Lung (tissue), 12 donors: Measurements from ENCODE around the gene SHISA6. TPM values are rescaled to one million over a fixed set of nuclear protein-coding genes. Genes with fewer than 3 reads are reported as not detected.
A peak's percentile ranks its signal among the peaks of the same experiment; 100 is the strongest.

ENCODE experiments used
- ATAC-seq: fragments of 200-7000 bp; cut with Tn5 transposase; one replicate; pipeline ENCODE4 v1.9.1; 2020; ENCODE audit warnings: moderate number of reproducible peaks; ENCODE audit not compliant: insufficient read depth, low FRiP score
- DNase-seq, 3 donors: peaks; one replicate each; pipeline ENCODE4 v3.0.0-alpha.2; 2013 to 2017
- H3K27ac ChIP-seq, 2 donors: one replicate each; pipeline ENCODE4 v1.5.1; 2013; ENCODE audit warnings: mild to moderate bottlenecking in 2 of 2, moderate library complexity in 2 of 2, control low read depth in 1 of 2, inconsistent platforms in 1 of 2, low read depth in 1 of 2, low read length in 1 of 2
- H3K27me3 ChIP-seq, 3 donors: one replicate each; pipeline ENCODE4 v1.5.1; 2013; ENCODE audit warnings: low read length in 2 of 3; ENCODE audit not compliant: control insufficient read depth in 3 of 3, insufficient read depth in 3 of 3
- H3K36me3 ChIP-seq, 4 donors: one replicate each; pipeline ENCODE4 v1.5.1; 2013; ENCODE audit warnings: low read length in 4 of 4, mild to moderate bottlenecking in 1 of 4, moderate library complexity in 1 of 4; ENCODE audit not compliant: control insufficient read depth in 4 of 4, insufficient read depth in 4 of 4
- H3K4me1 ChIP-seq, 5 donors: one replicate each; pipeline ENCODE4 v1.5.1; 2013; ENCODE audit warnings: low read length in 5 of 5, mild to moderate bottlenecking in 2 of 5, moderate library complexity in 1 of 5; ENCODE audit not compliant: control insufficient read depth in 5 of 5, insufficient read depth in 5 of 5
- H3K4me3 ChIP-seq: one replicate; pipeline ENCODE4 v1.5.1; 2013; ENCODE audit warnings: mild to moderate bottlenecking, control low read depth, moderate library complexity
- H3K9ac ChIP-seq, 2 donors: one replicate each; pipeline ENCODE4 v1.5.1; 2013; ENCODE audit warnings: low read length in 2 of 2, control low read depth in 1 of 2; ENCODE audit not compliant: insufficient read depth in 1 of 2
- H3K9me3 ChIP-seq, 4 donors: one replicate each; pipeline ENCODE4 v1.5.1; 2013; ENCODE audit warnings: low read length in 3 of 4, mild to moderate bottlenecking in 1 of 4, moderate library complexity in 1 of 4; ENCODE audit not compliant: control insufficient read depth in 4 of 4, insufficient read depth in 3 of 4
- CTCF ChIP-seq: IDR thresholded peaks from 2 replicates; pipeline ENCODE4 v1.5.1; 2012; ENCODE audit warnings: mild to moderate bottlenecking; ENCODE audit errors: control extremely low read depth, extremely low read depth
- WGBS, 2 donors: extraction: QIAGEN DNeasy Blood & Tissue Kit; methylation state at CpG; one replicate each; pipeline ENCODE4 v1.1.7; 2013; 5-methylcytosine and 5-hydroxymethylcytosine counted together
- polyA plus RNA-seq, 2 donors: library from polyadenylated mRNA; stranded (reverse); fragments of 200-250 nt; gene quantifications; one replicate each; pipeline ENCODE4 v1.2.1, GENCODE V29; 2013
- total RNA-seq, 2 donors: library from RNA; depleted of rRNA in 1 of 2; stranded (reverse); fragments of >200 nt in 1 of 2; gene quantifications; one replicate each; pipeline ENCODE4 v1.2.1, GENCODE V29; 2014 to 2021
- donor health status: control.
- donor health status: control.
- donor health status: Bipolar disorder and iron deficiency.
- donor health status: healthy.
- donor health status: DM: yes; HTN: yes; CAD: no.

SHISA6 gene
- total and polyA plus RNA-seq, 4 donors, result 0.03 to 0.34 (median 0.11) TPM

DNA sequence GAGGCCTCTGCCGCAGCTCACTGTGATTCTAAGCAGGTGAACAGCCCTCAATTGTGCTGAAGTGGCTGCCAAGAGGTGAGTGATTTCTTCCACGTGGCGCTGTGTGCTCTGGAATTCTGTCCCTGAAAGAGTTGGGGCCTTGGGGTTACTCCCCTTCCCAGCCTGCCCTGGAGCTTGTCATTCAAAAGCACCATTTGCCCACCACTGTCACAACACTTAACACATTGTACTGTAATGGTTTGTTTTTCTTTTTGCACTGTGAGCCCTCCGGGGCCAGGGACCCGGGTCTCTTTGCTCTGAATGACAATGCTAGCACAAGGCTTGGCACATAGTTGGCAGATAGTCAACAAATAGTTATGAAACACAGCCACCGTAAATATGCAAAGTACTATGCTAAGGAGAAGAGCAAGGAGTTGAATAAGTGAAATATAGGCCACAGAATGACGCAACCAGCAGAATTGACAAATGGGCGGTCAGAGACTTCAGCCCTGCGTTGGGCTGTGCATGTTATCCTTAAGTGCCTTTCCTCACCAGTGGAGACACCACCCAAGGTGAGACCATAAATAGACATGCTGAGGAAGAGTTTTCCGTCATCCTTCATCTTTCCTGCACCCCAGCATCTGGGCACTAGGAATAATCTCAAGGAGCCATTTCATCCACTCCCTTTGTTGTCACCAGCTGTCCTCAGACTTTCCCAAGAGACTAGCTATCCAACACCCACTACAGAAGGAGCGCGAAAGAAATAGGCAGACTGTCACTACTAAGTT is 245.3 kb downstream of the SHISA6 start:
- no peak for TF ChIP-seq CTCF
- Histone ChIP-seq H3K27ac (no peak overlapping the region), H3K36me3 (no peaks in the 10 kb centered on the region), H3K4me3 (no peak overlapping the region), H3K27me3 (peaks cover 0 to 11% (median 0%) of the 10 kb centered on the region in 3 donors), H3K4me1 (no peaks in the 10 kb centered on the region), H3K9ac (no peak overlapping the region), H3K9me3 (no peaks in the 10 kb centered on the region)
- 47 to 52% methylated on average over 12 of the region's 12 CpGs for WGBS, 2 donors
- no peak for ATAC-seq
- peak in 2 of 3 donors; percentile 23 to 29 for DNase-seq

- H3K36me3 ChIP-seq, result no peaks in the 10 kb centered on the region
- H3K9me3 ChIP-seq, result no peaks in the 10 kb centered on the region
- no peak overlapping the region for H3K27ac ChIP-seq
- DNase-seq, result no peak
- H3K4me1 ChIP-seq, result no peaks in the 10 kb centered on the region
- WGBS, 2 donors, result 81 to 85% methylated on average over 9 of the region's 9 CpGs
- H3K4me3 ChIP-seq, result no peak overlapping the region
- H3K9ac ChIP-seq, result no peak overlapping the region
- H3K27me3 ChIP-seq, result peaks cover 0 to 11% (median 0%) of the 10 kb centered on the region in 3 donors
- TF ChIP-seq CTCF, result no peak
- ATAC-seq, result no peak
Measured at GRCh38 chr17:11486868-11487310, 245.9 kb downstream of the SHISA6 start.

DNA sequence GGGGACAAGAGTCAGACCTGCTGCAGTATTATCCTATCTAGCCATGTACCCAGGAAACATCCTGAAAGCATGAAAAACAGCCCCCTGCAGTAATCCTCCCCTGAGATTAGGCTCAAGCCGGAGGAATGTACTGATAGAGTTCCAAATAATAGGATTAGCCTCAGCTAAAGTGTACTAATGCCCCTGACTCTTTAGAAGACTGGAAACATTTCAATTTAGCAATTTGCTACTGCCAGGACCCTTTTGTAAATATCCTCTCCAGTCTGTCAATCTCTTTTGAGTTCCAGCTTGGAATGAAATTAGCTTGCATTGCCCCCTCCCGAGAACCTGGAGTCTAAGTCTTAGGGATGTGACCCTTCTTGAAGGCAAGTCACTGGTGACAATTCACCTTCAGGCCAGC is 246.5 kb downstream of the SHISA6 start:
- Histone ChIP-seq H3K27me3 (peaks cover 0 to 11% (median 0%) of the 10 kb centered on the region in 3 donors), H3K4me3 (no peak overlapping the region), H3K9me3 (no peaks in the 10 kb centered on the region), H3K9ac (no peak overlapping the region), H3K27ac (no peak overlapping the region), H3K4me1 (no peaks in the 10 kb centered on the region), H3K36me3 (no peaks in the 10 kb centered on the region)
- TF ChIP-seq CTCF, result no peak
- 60 to 68% methylated on average over 2 of the region's 2 CpGs for WGBS, 2 donors
- ATAC-seq (no peak), DNase-seq (no peak)

GRCh38 chr17:11488407-11488806 is 247.4 kb downstream of the SHISA6 start:
- ATAC-seq (no peak), DNase-seq (no peak)
- WGBS, 2 donors, result 83 to 87% methylated on average over 3 of the region's 3 CpGs
- no peaks in the 10 kb centered on the region for H3K4me1 ChIP-seq
- no peak overlapping the region for H3K27ac ChIP-seq
- H3K27me3 ChIP-seq, result peaks cover 0 to 11% (median 0%) of the 10 kb centered on the region in 3 donors
- H3K36me3 ChIP-seq, result no peaks in the 10 kb centered on the region
- H3K9ac ChIP-seq, result no peak overlapping the region
- no peak for TF ChIP-seq CTCF
- H3K9me3 ChIP-seq, result no peaks in the 10 kb centered on the region
- H3K4me3 ChIP-seq, result no peak overlapping the region
